ENCODE data around the gene ATP2C2.

DNA sequence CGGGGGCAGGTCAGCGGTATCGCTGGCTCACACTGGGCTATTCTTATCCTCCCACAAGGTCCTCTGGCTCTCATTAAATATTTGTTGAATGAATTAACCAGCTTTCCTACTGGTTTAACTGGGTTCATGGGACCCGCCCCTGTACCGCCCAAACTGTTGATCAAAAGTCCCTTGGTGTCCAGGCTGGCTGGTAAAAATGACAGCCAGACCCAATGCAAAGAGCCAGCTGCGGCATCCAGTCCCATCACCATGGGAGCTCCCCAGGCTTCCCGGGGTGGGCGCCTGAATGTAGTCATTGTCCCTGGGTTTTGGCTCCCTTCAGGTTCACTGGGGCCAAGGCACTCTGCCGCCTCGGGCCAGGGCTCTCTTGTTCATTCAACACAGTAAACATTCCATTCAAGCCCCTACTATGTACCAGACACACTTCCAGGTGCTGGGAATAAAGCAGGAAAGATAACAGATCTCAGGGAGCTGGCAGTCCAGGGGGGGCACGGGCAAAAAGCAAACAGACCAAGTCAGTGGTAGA lies 11.7 kb upstream of the ATP2C2 start:
- no peak for TF ChIP-seq POLR2A (IDR thresholded peaks at IDR 0.05; ENCODE audit: low read length)
- no peak for TF ChIP-seq GATA1 (IDR thresholded peaks at IDR 0.05; ENCODE audit: low read depth, low read length)
